Head of caudate nucleus (tissue), 42 donors: ENCODE measurements around the gene LIPM.

Source experiments
- DNase-seq, 42 donors: peaks; one replicate each; pipeline versions ENCODE4 v3.0.0 to v3.0.0-alpha.2; 2020 to 2021; ENCODE audit warnings: mixed read lengths in 7 of 42
- intact Hi-C: fragments of 100-400 bp; cut with DNase I; formaldehyde crosslinking; loops from one replicate; pipeline ENCODE4 v1.15.0; 2022

Gene LIPM

GRCh38 chr10:88802523-88803285 is at the start of gene LIPM:
LIPM (plus strand) TSS chr10:88802730; CDS start chr10:88802897, 167 bp downstream.
- intact Hi-C loops, result no loop called here
- DNase-seq, result no peak

- intact Hi-C loops, result no loop called here
- no peak for DNase-seq
These were observed 48.2 kb upstream of the LIPM start for GRCh38 chr10:88754287-88754686.

GRCh38 chr10:88755753-88756152 is 46.8 kb upstream of the LIPM start:
- intact Hi-C loops, result no loop called here
- no peak for DNase-seq

GRCh38 chr10:88756660-88757059 is 45.9 kb upstream of the LIPM start:
- intact Hi-C loops, result no loop called here
- DNase-seq, result no peak

- peak in 4 of 42 donors; percentile 1 to 28 (median 12) for DNase-seq
- intact Hi-C loops, result no loop called here
These were observed 43.0 kb upstream of the LIPM start, which contains the start of gene LIPN for GRCh38 chr10:88759366-88760101. LIPN (plus strand) TSS chr10:88760020; CDS start chr10:88761406, 1,386 bp downstream.

- intact Hi-C loops, result no loop called here
- DNase-seq, result no peak
These were observed 39.6 kb upstream of the LIPM start for GRCh38 chr10:88762906-88763305.

GRCh38 chr10:88763441-88763840 is 39.1 kb upstream of the LIPM start:
- DNase-seq, result no peak
- intact Hi-C loops, result no loop called here

- DNase-seq, result no peak
- intact Hi-C loops, result no loop called here
These were observed 38.4 kb upstream of the LIPM start for GRCh38 chr10:88764110-88764509.

- intact Hi-C loops, result no loop called here
- DNase-seq, result no peak
These were observed 36.7 kb upstream of the LIPM start for GRCh38 chr10:88765816-88766215.

GRCh38 chr10:88769384-88769783 is 33.1 kb upstream of the LIPM start:
- intact Hi-C loops, result no loop called here
- DNase-seq, result no peak

GRCh38 chr10:88781206-88781605 is 21.3 kb upstream of the LIPM start:
- no peak for DNase-seq
- intact Hi-C loops, result no loop called here

- intact Hi-C loops, result no loop called here
These were observed 20.3 kb upstream of the LIPM start for GRCh38 chr10:88782222-88782621.

GRCh38 chr10:88783724-88784123 is 18.8 kb upstream of the LIPM start:
- intact Hi-C loops, result no loop called here

More at GRCh38 chr10:88782222-88782621, 20.3 kb upstream of the LIPM start:
- no peak for DNase-seq

GRCh38 chr10:88786032-88786770 is 16.3 kb upstream of the LIPM start:
- no peak for DNase-seq
- intact Hi-C loops, result no loop called here

More at GRCh38 chr10:88783724-88784123, 18.8 kb upstream of the LIPM start:
- no peak for DNase-seq

- intact Hi-C loops, result no loop called here
- no peak for DNase-seq
These were observed 15.1 kb upstream of the LIPM start for GRCh38 chr10:88787463-88787862.

GRCh38 chr10:88788924-88789323 is 13.6 kb upstream of the LIPM start:
- intact Hi-C loops, result no loop called here
- DNase-seq, result no peak

GRCh38 chr10:88791924-88792323 is 10.6 kb upstream of the LIPM start:
- intact Hi-C loops, result no loop called here

GRCh38 chr10:88792661-88793060 is 9.9 kb upstream of the LIPM start:
- intact Hi-C loops, result no loop called here
- peak in 34 of 42 donors; percentile 7 to 66 (median 30) for DNase-seq

More at GRCh38 chr10:88791924-88792323, 10.6 kb upstream of the LIPM start:
- DNase-seq, result peak in 1 of 42 donors; percentile 17

GRCh38 chr10:88793712-88794299 is 8.7 kb upstream of the LIPM start:
- DNase-seq, result no peak
- intact Hi-C loops, result no loop called here
